Kidney (tissue), 14 donors: ENCODE data around the gene LRRC26. TPM values are rescaled to one million over a fixed set of nuclear protein-coding genes. Genes with fewer than 3 reads are reported as not detected.

Experiments used
- DNase-seq, 5 donors: peaks; one replicate each; pipeline ENCODE4 v3.0.0-alpha.2; 2013 to 2020
- FAIRE-seq: peaks from 2 replicates; lab custom pipeline; 2012; peaks lifted over from hg19 to GRCh38; lab: Jason Lieb, UNC
- H3K27ac ChIP-seq, 2 donors: one replicate each; pipeline ENCODE4 v1.7.0; 2013; ENCODE audit warnings: low read depth in 2 of 2, low read length in 2 of 2, inconsistent platforms in 1 of 2
- H3K27me3 ChIP-seq: one replicate; pipeline ENCODE4 v1.7.1; 2013; ENCODE audit warnings: low read length, inconsistent platforms; ENCODE audit not compliant: control insufficient read depth, insufficient read depth
- H3K36me3 ChIP-seq, 3 donors: one replicate each; pipeline versions ENCODE4 v1.7.0 to v1.7.1; 2013; ENCODE audit warnings: low read length in 3 of 3, control low read depth in 1 of 3, inconsistent platforms in 1 of 3; ENCODE audit not compliant: insufficient read depth in 3 of 3, control insufficient read depth in 2 of 3
- H3K4me1 ChIP-seq, 3 donors: one replicate each; pipeline versions ENCODE4 v1.7.0 to v1.7.1; 2013; ENCODE audit warnings: low read length in 3 of 3, inconsistent platforms in 1 of 3, low read depth in 1 of 3; ENCODE audit not compliant: control insufficient read depth in 2 of 3, insufficient read depth in 2 of 3
- H3K4me3 ChIP-seq, 3 donors: one replicate each; pipeline versions ENCODE4 v1.7.0 to v1.8.1; 2013; ENCODE audit warnings: low read length in 3 of 3, control low read depth in 1 of 3, inconsistent platforms in 1 of 3
- H3K9ac ChIP-seq, 3 donors: one replicate each; pipeline versions ENCODE4 v1.7.0 to v1.7.1; 2013; ENCODE audit warnings: low read length in 3 of 3, control low read depth in 1 of 3, inconsistent platforms in 1 of 3
- H3K9me3 ChIP-seq, 3 donors: one replicate each; pipeline versions ENCODE4 v1.7.0 to v1.7.1; 2013; ENCODE audit warnings: low read length in 3 of 3, control low read depth in 1 of 3, inconsistent platforms in 1 of 3; ENCODE audit not compliant: control insufficient read depth in 2 of 3, insufficient read depth in 1 of 3
- CTCF ChIP-seq: IDR thresholded peaks from 3 replicates; pipeline ENCODE4 v1.5.1; 2012; ENCODE audit warnings: mild to moderate bottlenecking, moderate library complexity, borderline replicate concordance; ENCODE audit not compliant: insufficient read depth; ENCODE audit errors: extremely low read depth
- intact Hi-C: fragments of 100-400 bp; cut with DNase I; formaldehyde crosslinking; loops from one replicate; pipeline ENCODE4 v1.11.1; 2022
- polyA plus RNA-seq: library from polyadenylated mRNA; stranded (reverse); fragments of 350-450 nt; fragmentation: Illumina TruSeq; extraction: RNeasy Lipid Tissue Mini Kit (QIAGEN cat#74804); gene quantifications from one replicate; pipeline ENCODE4 v1.2.3, GENCODE V29; 2014; ENCODE audit warnings: low read depth, low replicate concordance; ENCODE audit not compliant: insufficient read depth
- total RNA-seq: library from RNA; stranded (reverse); fragmentation: NEBNext Ultra II Directional; extraction: Animal tissue kit (Norgen Biotek cat#: 25700); gene quantifications from one replicate; pipeline ENCODE4 v1.2.1, GENCODE V29; 2021
- donor health status: control.
- donor health status: control.
- donor health status: control.
- donor health status: control.
- donor health status: control.
- donor health status: DM: yes; HTN: yes; CAD: no.
- donor health status: Normal renal cell carcinoma (clear cell type).

Gene LRRC26
- total and polyA plus RNA-seq, 2 donors from 2014 or later: 0.25 TPM; not detected in 1

GRCh38 chr9:137184881-137185660 is 15.2 kb upstream of the LRRC26 start:
- Histone ChIP-seq H3K27me3 (no peaks in the 10 kb centered on the region), H3K4me1 (peaks cover 4 to 29% (median 23%) of the 10 kb centered on the region in 3 donors), H3K36me3 (peaks cover 0 to 27% (median 24%) of the 10 kb centered on the region in 3 donors), H3K27ac (no peak overlapping the region), H3K9ac (no peak overlapping the region), H3K4me3 (no peak overlapping the region), H3K9me3 (no peaks in the 10 kb centered on the region)
- no peak for TF ChIP-seq CTCF
- no peak for DNase-seq
- no peak for FAIRE-seq
- intact Hi-C loops: no loop called here

- Histone ChIP-seq H3K4me3 (no peak overlapping the region), H3K36me3 (peaks cover 0 to 27% (median 26%) of the 10 kb centered on the region in 3 donors), H3K9ac (no peak overlapping the region), H3K4me1 (peaks cover 4 to 19% (median 14%) of the 10 kb centered on the region in 3 donors), H3K9me3 (no peaks in the 10 kb centered on the region), H3K27ac (no peak overlapping the region), H3K27me3 (no peaks in the 10 kb centered on the region)
- DNase-seq: no peak
- TF ChIP-seq CTCF: no peak
- intact Hi-C loops: no loop called here
- FAIRE-seq: no peak
Measured at GRCh38 chr9:137183980-137184595, 14.2 kb upstream of the LRRC26 start.

GRCh38 chr9:137182836-137183235 is 13.0 kb upstream of the LRRC26 start:
- H3K4me3 ChIP-seq: no peak overlapping the region
- peaks cover 0 to 27% (median 26%) of the 10 kb centered on the region in 3 donors for H3K36me3 ChIP-seq
- peaks cover 4 to 17% (median 14%) of the 10 kb centered on the region in 3 donors for H3K4me1 ChIP-seq
- intact Hi-C loops: no loop called here
- no peaks in the 10 kb centered on the region for H3K27me3 ChIP-seq
- DNase-seq (no peak), FAIRE-seq (no peak)
- no peak for TF ChIP-seq CTCF
- no peak overlapping the region for H3K9ac ChIP-seq
- H3K9me3 ChIP-seq: no peaks in the 10 kb centered on the region
- H3K27ac ChIP-seq: no peak overlapping the region
